Peyer's patch (tissue), 4 donors: ENCODE measurements around the gene TMEM131L.

ENCODE experiments used
- CTCF ChIP-seq, 6 experiments: fragments of 450-650 bp in 4 of 6; fragments of 200-600 bp in 2 of 6; sonication (generic) in 1 of 6; IDR thresholded peaks; one replicate each; pipeline ENCODE4 v1.5.1; 2017 to 2019; ENCODE audit warnings: antibody characterized with exemption in 6 of 6, mild to moderate bottlenecking in 3 of 6, moderate library complexity in 1 of 6
- POLR2A ChIP-seq, 2 donors: fragments of 450-650 bp; IDR thresholded peaks; one replicate each; pipeline ENCODE4 v1.5.1; 2017; ENCODE audit warnings: antibody characterized with exemption in 2 of 2, mild to moderate bottlenecking in 2 of 2, moderate library complexity in 2 of 2

- TF ChIP-seq CTCF (IDR thresholded peaks at IDR 0.05) = no peak
- no peak for TF ChIP-seq POLR2A (IDR thresholded peaks at IDR 0.05)
Observed at GRCh38 chr4:153521999-153522801, 56.0 kb downstream of the TMEM131L start.
